ENCODE data around the gene HSF5. TPM values are rescaled to one million over a fixed set of nuclear protein-coding genes. Genes with fewer than 3 reads are reported as not detected.
A peak's percentile ranks its signal among the peaks of the same experiment; 100 is the strongest.

Gene HSF5
- total RNA-seq, 1 donor from 2014 or later, result not detected

GRCh38 chr17:58377661-58378060 lies 110.5 kb downstream of the HSF5 start:
- no peak overlapping the region for H3K9ac ChIP-seq
- DNase-seq (ENCODE audit: low spot score), result no peak
- H2AFZ ChIP-seq (replicated peaks), result no peak overlapping the region
- Mint-ChIP-seq H3K9me3 (no peaks in the 10 kb centered on the region), H3K27me3 (ENCODE audit: insufficient read depth, low read depth) (peaks cover 3% of the 10 kb centered on the region), H3K36me3 (no peaks in the 10 kb centered on the region), H3K4me3 (no peak overlapping the region), H3K4me1 (peaks cover 24% of the 10 kb centered on the region), H3K27ac (no peak overlapping the region)
- no peak overlapping the region for H3K27ac ChIP-seq
- no peaks in the 10 kb centered on the region for H3K9me3 ChIP-seq (ENCODE audit: low read depth)
- no peak for TF ChIP-seq EZH2 (IDR thresholded peaks at IDR 0.05)
- no peak for TF ChIP-seq EZH2phosphoT487 (IDR thresholded peaks at IDR 0.05)
- TF ChIP-seq, protein P1, sequence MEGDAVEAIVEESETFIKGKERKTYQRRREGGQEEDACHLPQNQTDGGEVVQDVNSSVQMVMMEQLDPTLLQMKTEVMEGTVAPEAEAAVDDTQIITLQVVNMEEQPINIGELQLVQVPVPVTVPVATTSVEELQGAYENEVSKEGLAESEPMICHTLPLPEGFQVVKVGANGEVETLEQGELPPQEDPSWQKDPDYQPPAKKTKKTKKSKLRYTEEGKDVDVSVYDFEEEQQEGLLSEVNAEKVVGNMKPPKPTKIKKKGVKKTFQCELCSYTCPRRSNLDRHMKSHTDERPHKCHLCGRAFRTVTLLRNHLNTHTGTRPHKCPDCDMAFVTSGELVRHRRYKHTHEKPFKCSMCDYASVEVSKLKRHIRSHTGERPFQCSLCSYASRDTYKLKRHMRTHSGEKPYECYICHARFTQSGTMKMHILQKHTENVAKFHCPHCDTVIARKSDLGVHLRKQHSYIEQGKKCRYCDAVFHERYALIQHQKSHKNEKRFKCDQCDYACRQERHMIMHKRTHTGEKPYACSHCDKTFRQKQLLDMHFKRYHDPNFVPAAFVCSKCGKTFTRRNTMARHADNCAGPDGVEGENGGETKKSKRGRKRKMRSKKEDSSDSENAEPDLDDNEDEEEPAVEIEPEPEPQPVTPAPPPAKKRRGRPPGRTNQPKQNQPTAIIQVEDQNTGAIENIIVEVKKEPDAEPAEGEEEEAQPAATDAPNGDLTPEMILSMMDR (IDR thresholded peaks at IDR 0.05), result no peak
- H3K79me2 ChIP-seq (ENCODE audit: low read depth), result no peaks in the 10 kb centered on the region
- H3F3A ChIP-seq (ENCODE audit: low read depth), result no peaks in the 10 kb centered on the region
- no peaks in the 10 kb centered on the region for H3K27me3 ChIP-seq
- H4K20me1 ChIP-seq (ENCODE audit: low read depth), result no peaks in the 10 kb centered on the region
- no peak overlapping the region for H3K4me2 ChIP-seq
- H3K36me3 ChIP-seq, result no peaks in the 10 kb centered on the region
- H3K4me3 ChIP-seq, result no peak overlapping the region
- H3K4me1 ChIP-seq, result no peaks in the 10 kb centered on the region

- TF ChIP-seq EZH2phosphoT487 (IDR thresholded peaks at IDR 0.05) (no peak), EZH2 (IDR thresholded peaks at IDR 0.05) (no peak)
- no peak overlapping the region for H3K4me2 ChIP-seq
- no peak overlapping the region for H2AFZ ChIP-seq (replicated peaks)
- H3K4me3 ChIP-seq, result no peak overlapping the region
- H3K27ac ChIP-seq, result no peak overlapping the region
- no peaks in the 10 kb centered on the region for H3K36me3 ChIP-seq
- H3K9me3 ChIP-seq (ENCODE audit: low read depth), result no peaks in the 10 kb centered on the region
- Mint-ChIP-seq H3K27me3 (ENCODE audit: insufficient read depth, low read depth) (peaks cover 3% of the 10 kb centered on the region), H3K9me3 (no peaks in the 10 kb centered on the region), H3K4me1 (peaks cover 21% of the 10 kb centered on the region), H3K4me3 (no peak overlapping the region), H3K36me3 (no peaks in the 10 kb centered on the region), H3K27ac (peak overlapping the region; percentile 71)
- no peak overlapping the region for H3K9ac ChIP-seq
- H3K79me2 ChIP-seq (ENCODE audit: low read depth), result no peaks in the 10 kb centered on the region
- no peaks in the 10 kb centered on the region for H3K27me3 ChIP-seq
- DNase-seq (ENCODE audit: low spot score), result no peak
- no peaks in the 10 kb centered on the region for H3K4me1 ChIP-seq
- no peaks in the 10 kb centered on the region for H4K20me1 ChIP-seq (ENCODE audit: low read depth)
- H3F3A ChIP-seq (ENCODE audit: low read depth), result no peaks in the 10 kb centered on the region
These were observed 111.1 kb downstream of the HSF5 start for GRCh38 chr17:58377093-58377601.

DNA sequence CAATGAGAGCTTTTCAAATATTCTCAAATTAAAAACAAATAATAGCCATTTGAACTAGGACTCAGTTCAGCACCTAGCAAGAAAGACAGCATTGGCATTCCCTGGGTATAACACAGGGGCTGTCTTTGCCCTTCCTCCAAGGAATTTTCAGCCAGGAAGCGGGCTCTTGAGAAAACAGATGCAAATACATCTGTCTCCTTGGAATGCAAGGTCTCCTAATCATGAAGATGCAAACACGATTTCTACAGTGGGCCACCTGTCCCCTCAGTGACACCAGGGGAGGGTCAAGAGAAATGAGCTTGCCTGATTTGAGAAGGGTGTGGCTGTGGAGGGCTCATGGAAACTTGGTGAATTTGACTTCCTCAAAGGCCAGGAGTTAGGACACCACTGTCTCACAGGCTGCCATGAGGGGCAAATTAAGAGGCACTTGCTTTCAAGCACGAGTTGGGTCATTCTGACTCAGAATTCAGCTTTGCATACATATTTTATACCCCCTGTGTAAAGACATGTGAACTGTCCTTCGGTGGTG lies 111.7 kb downstream of the HSF5 start:
- H3K4me1 Mint-ChIP-seq, result peaks cover 18% of the 10 kb centered on the region
- no peaks in the 10 kb centered on the region for H3K79me2 ChIP-seq (ENCODE audit: low read depth)
- H2AFZ ChIP-seq (replicated peaks), result no peak overlapping the region
- no peak overlapping the region for H3K9ac ChIP-seq
- no peak overlapping the region for H3K4me3 Mint-ChIP-seq
- no peaks in the 10 kb centered on the region for H3K27me3 ChIP-seq
- no peaks in the 10 kb centered on the region for H3K4me1 ChIP-seq
- no peak overlapping the region for H3K4me3 ChIP-seq
- H3K4me2 ChIP-seq, result no peak overlapping the region
- no peaks in the 10 kb centered on the region for H3K9me3 Mint-ChIP-seq
- no peaks in the 10 kb centered on the region for H3K36me3 ChIP-seq
- DNase-seq (ENCODE audit: low spot score), result no peak
- TF ChIP-seq EZH2phosphoT487 (IDR thresholded peaks at IDR 0.05) (no peak), EZH2 (IDR thresholded peaks at IDR 0.05) (no peak)
- TF ChIP-seq, protein P1 (IDR thresholded peaks at IDR 0.05), result no peak
- H3K36me3 Mint-ChIP-seq, result no peaks in the 10 kb centered on the region
- H4K20me1 ChIP-seq (ENCODE audit: low read depth), result no peaks in the 10 kb centered on the region
- H3K9me3 ChIP-seq (ENCODE audit: low read depth), result no peaks in the 10 kb centered on the region
- no peaks in the 10 kb centered on the region for H3F3A ChIP-seq (ENCODE audit: low read depth)
- H3K27me3 Mint-ChIP-seq (ENCODE audit: insufficient read depth, low read depth), result peaks cover 3% of the 10 kb centered on the region
- no peak overlapping the region for H3K27ac Mint-ChIP-seq
- H3K27ac ChIP-seq, result no peak overlapping the region

- DNase-seq (ENCODE audit: low spot score), result no peak
- no peaks in the 10 kb centered on the region for H4K20me1 ChIP-seq (ENCODE audit: low read depth)
- no peaks in the 10 kb centered on the region for H3K9me3 ChIP-seq (ENCODE audit: low read depth)
- TF ChIP-seq, protein P1 (IDR thresholded peaks at IDR 0.05), result no peak
- TF ChIP-seq EZH2phosphoT487 (IDR thresholded peaks at IDR 0.05), result no peak
- TF ChIP-seq EZH2 (IDR thresholded peaks at IDR 0.05), result no peak
- no peaks in the 10 kb centered on the region for H3K79me2 ChIP-seq (ENCODE audit: low read depth)
- no peaks in the 10 kb centered on the region for H3F3A ChIP-seq (ENCODE audit: low read depth)
- H3K4me3 ChIP-seq, result no peak overlapping the region
- H3K27me3 ChIP-seq, result no peaks in the 10 kb centered on the region
- no peaks in the 10 kb centered on the region for H3K36me3 ChIP-seq
- H3K4me1 Mint-ChIP-seq, result peaks cover 12% of the 10 kb centered on the region
- no peak overlapping the region for H3K27ac ChIP-seq
- no peaks in the 10 kb centered on the region for H3K36me3 Mint-ChIP-seq
- no peak overlapping the region for H3K9ac ChIP-seq
- no peaks in the 10 kb centered on the region for H3K9me3 Mint-ChIP-seq
- no peak overlapping the region for H3K4me2 ChIP-seq
- no peaks in the 10 kb centered on the region for H3K4me1 ChIP-seq
- no peak overlapping the region for H3K4me3 Mint-ChIP-seq
- peak overlapping the region; percentile 25 for H3K27ac Mint-ChIP-seq
- H3K27me3 Mint-ChIP-seq (ENCODE audit: insufficient read depth, low read depth), result peaks cover 3% of the 10 kb centered on the region
- no peak overlapping the region for H2AFZ ChIP-seq (replicated peaks)
These were observed 112.4 kb downstream of the HSF5 start for GRCh38 chr17:58375811-58376210.

All from neural progenitor cell (in vitro differentiated cells).